SK-N-SH (cell line): ENCODE results near the gene PCDHB3. TPM values are rescaled to one million over a fixed set of nuclear protein-coding genes. Genes with fewer than 3 reads are reported as not detected.
"Not testable (repeated sequence)": the region's sequence is repeated elsewhere in the genome, so short reads cannot be mapped to it uniquely, and the experiment has no call there.

Source experiments
- CTCF ChIA-PET: fragments of 300-600, 350-600 bp; formaldehyde crosslinking; extraction: SDS; loops from one replicate; lab custom pipeline; 2021; lab: Yijun Ruan, JAX
- POLR2A ChIA-PET: fragments of 350-600 bp; sonication (Branson Sonifier 250); formaldehyde crosslinking; extraction: SDS; loops from one replicate; lab custom pipeline; 2020; ENCODE audit warnings: antibody characterized with exemption, inconsistent platforms; lab: Yijun Ruan, JAX
- DNase-seq: peaks from one replicate; pipeline ENCODE4 v3.0.0; 2012
- H2AFZ ChIP-seq: fragments of 200-600 bp; sonication (generic); 2 replicates; pipeline ENCODE4 v1.8.1; 2016; ENCODE audit warnings: antibody characterized with exemption, mild to moderate bottlenecking, low read depth
- H3F3A ChIP-seq: fragments of 200-600 bp; sonication (generic); replicated peaks from 2 replicates; pipeline ENCODE3; 2016; ENCODE audit warnings: antibody characterized with exemption, mild to moderate bottlenecking; ENCODE audit not compliant: insufficient read depth
- H3K27ac ChIP-seq, 2 experiments: fragments of 200-500 bp in 1 of 2; fragments of 200-600 bp in 1 of 2; sonication (Bioruptor generic) in 1 of 2; sonication (generic), shearing (Covaris generic) in 1 of 2; 2 replicates each; pipeline versions ENCODE4 v1.5.1 to v1.6.1; 2014 to 2016; ENCODE audit warnings: low read depth in 2 of 2, inconsistent platforms in 1 of 2, low read length in 1 of 2, mild to moderate bottlenecking in 1 of 2, mixed read lengths in 1 of 2
- H3K27me3 ChIP-seq: fragments of 200-600 bp; sonication (generic), shearing (Covaris generic); 2 replicates; pipeline ENCODE4 v1.6.1; 2016; ENCODE audit warnings: mixed run types; ENCODE audit not compliant: insufficient read depth
- H3K36me3 ChIP-seq, 2 experiments: fragments of 200-500 bp in 1 of 2; fragments of 200-600 bp in 1 of 2; sonication (Bioruptor generic) in 1 of 2; sonication (generic) in 1 of 2; replicated peaks in 1 of 2; 2 replicates each; pipeline versions ENCODE3 to v1.5.1; 2014 to 2016; ENCODE audit warnings: low read length in 1 of 2, mild to moderate bottlenecking in 1 of 2; ENCODE audit not compliant: insufficient read depth in 2 of 2, control insufficient read depth in 1 of 2
- H3K4me1 ChIP-seq, 2 experiments: fragments of 200-500 bp in 1 of 2; fragments of 200-600 bp in 1 of 2; sonication (Bioruptor generic) in 1 of 2; sonication (generic), shearing (Covaris generic) in 1 of 2; 2 replicates each; pipeline versions ENCODE4 v1.5.1 to v1.6.1; 2014 to 2016; ENCODE audit warnings: low read depth in 1 of 2, low read length in 1 of 2, mixed run types in 1 of 2; ENCODE audit not compliant: insufficient read depth in 2 of 2, control insufficient read depth in 1 of 2
- H3K4me2 ChIP-seq: fragments of 200-600 bp; sonication (generic), shearing (Covaris generic); 2 replicates; pipeline ENCODE4 v1.6.1; 2017; ENCODE audit warnings: mixed run types
- H3K4me3 ChIP-seq, 2 experiments: fragments of 200-500 bp in 1 of 2; fragments of 200-600 bp in 1 of 2; sonication (Bioruptor generic) in 1 of 2; sonication (generic), shearing (Covaris generic) in 1 of 2; 2 replicates each; pipeline versions ENCODE4 v1.5.1 to v1.8.1; 2014 to 2016; ENCODE audit warnings: low read depth in 2 of 2, inconsistent platforms in 1 of 2, low read length in 1 of 2, mild to moderate bottlenecking in 1 of 2, mixed read lengths in 1 of 2, moderate library complexity in 1 of 2
- H3K79me2 ChIP-seq: fragments of 200-600 bp; sonication (generic); 2 replicates; pipeline ENCODE4 v1.8.1; 2017; ENCODE audit warnings: mild to moderate bottlenecking; ENCODE audit not compliant: insufficient read depth
- H3K9ac ChIP-seq: fragments of 200-600 bp; sonication (generic); 2 replicates; pipeline ENCODE4 v1.6.1; 2017; ENCODE audit warnings: mixed run types
- H3K9me2 ChIP-seq: fragments of 200-600 bp; sonication (generic); 2 replicates; pipeline ENCODE4 v1.6.1; 2017; ENCODE audit warnings: mixed run types
- H3K9me3 ChIP-seq: fragments of 200-600 bp; sonication (generic); 2 replicates; pipeline ENCODE4 v1.6.1; 2017; ENCODE audit warnings: mixed run types, mild to moderate bottlenecking, moderate library complexity
- H4K20me1 ChIP-seq: fragments of 200-600 bp; sonication (generic); 2 replicates; pipeline ENCODE4 v1.6.1; 2017; ENCODE audit warnings: mild to moderate bottlenecking, mixed run types; ENCODE audit not compliant: insufficient read depth
- CHD2 ChIP-seq: fragments of 150-350 bp; IDR thresholded peaks from 2 replicates; pipeline ENCODE4 v1.6.1; 2018; ENCODE audit warnings: low read length; ENCODE audit not compliant: partially characterized antibody
- CTCF ChIP-seq: fragments of 200-600 bp; sonication (generic); IDR thresholded peaks from 2 replicates; pipeline ENCODE4 v1.6.1; 2017; ENCODE audit warnings: antibody characterized with exemption, mild to moderate bottlenecking, moderate library complexity
- ELF1 ChIP-seq: IDR thresholded peaks from 2 replicates; pipeline ENCODE4 v1.4.0; 2012
- FOXM1 ChIP-seq: IDR thresholded peaks from 2 replicates; pipeline ENCODE4 v1.4.0; 2012; ENCODE audit warnings: low read depth, mild to moderate bottlenecking
- JUND ChIP-seq: IDR thresholded peaks from 2 replicates; pipeline ENCODE4 v1.4.0; 2012
- MXI1 ChIP-seq: IDR thresholded peaks from 2 replicates; pipeline ENCODE4 v1.6.1; 2012; ENCODE audit warnings: mild to moderate bottlenecking, low read depth, low read length, improper control_type of control experiment
- PBX3 ChIP-seq: IDR thresholded peaks from 2 replicates; pipeline ENCODE4; 2012
- REST ChIP-seq: IDR thresholded peaks from 2 replicates; pipeline ENCODE4 v1.6.1; 2012; ENCODE audit warnings: mild to moderate bottlenecking, low read depth, low read length, moderate library complexity
- WGBS: methylation state at CpG from one replicate; pipeline ENCODE4 v1.1.6; 2017; ENCODE audit warnings: low lambda C conversion rate; 5-methylcytosine and 5-hydroxymethylcytosine counted together
- polyA plus RNA-seq, 3 experiments: library from polyadenylated mRNA; depleted of rRNA; stranded (reverse); fragments of >200 nt; gene quantifications; 2 replicates each; pipeline ENCODE4 v1.2.3, GENCODE V29; 2012

Gene PCDHB3
- polyA plus RNA-seq, 1 of the 3 experiments (the other 2 are of a cell fraction): 2.2 TPM

GRCh38 chr5:141121563-141121962, 21.3 kb downstream of the PCDHB3 start, which contains the start of gene PCDHB4 (continued):
- no peak for TF ChIP-seq REST

GRCh38 chr5:141121985-141122384, 21.7 kb downstream of the PCDHB3 start:
- DNase-seq: peak; percentile 57
- 39% methylated on average over 11 of the region's 12 CpGs for WGBS
- Histone ChIP-seq H3K4me1 (peaks cover 0 to 2% of the 10 kb centered on the region in 2 experiments; a peak in 1 of 4 replicates), H3F3A (no peaks in the 10 kb centered on the region), H3K4me2 (peak overlapping the region; percentile 52; the same call in 1 of the 2 replicates), H4K20me1 (no peaks in the 10 kb centered on the region), H3K27me3 (no peaks in the 10 kb centered on the region), H2AFZ (no peak overlapping the region; the same call in 1 of the 2 replicates), H3K79me2 (no peaks in the 10 kb centered on the region), H3K9me3 (no peaks in the 10 kb centered on the region; the same call in 1 of the 2 replicates), H3K9me2 (no peaks in the 10 kb centered on the region), H3K36me3 (no peaks in the 10 kb centered on the region)
- POLR2A ChIA-PET: interaction anchor here (1.0 kb wide), 1 partner anchor 28 kb away, joined by 3 read pairs; the partner anchor contains the start of gene PCDHB6
- CTCF ChIA-PET: interaction anchor here (0.5 to 3.0 kb wide), 38 partner anchors 8 to 445 kb away, joined by 3 to 15 read pairs (median 4); partner anchors contain the start of genes PCDHB14, PCDHB15, PCDHB16 and PCDHB2
- no peak for TF ChIP-seq MXI1
- no peak for TF ChIP-seq CHD2
- TF ChIP-seq CTCF: no peak
- no peak for TF ChIP-seq JUND
- no peak for TF ChIP-seq FOXM1
- TF ChIP-seq ELF1: no peak
- TF ChIP-seq PBX3: no peak
- TF ChIP-seq REST: no peak
- TF ChIP-seq, all 33 proteins: peak for 0
- no peak overlapping the region; a peak in 1 of 4 replicates for H3K27ac ChIP-seq
- no peak overlapping the region for H3K9ac ChIP-seq
- peak overlapping the region; percentile 38 to 41 for H3K4me3 ChIP-seq

GRCh38 chr5:141123396-141124135, 23.3 kb downstream of the PCDHB3 start:
- H3K27ac ChIP-seq, H2AFZ ChIP-seq, POLR2A ChIA-PET, H3K36me3 ChIP-seq, H3K27me3 ChIP-seq, H3K4me3 ChIP-seq, H3K79me2 ChIP-seq, H3F3A ChIP-seq, H4K20me1 ChIP-seq, DNase-seq, H3K9me3 ChIP-seq, H3K4me1 ChIP-seq, H3K9ac ChIP-seq, H3K4me2 ChIP-seq, H3K9me2 ChIP-seq: not testable (repeated sequence)
- CTCF ChIA-PET: interaction anchor here (0.6 to 3.0 kb wide), 3 partner anchors 70 to 440 kb away, joined by 3 to 15 read pairs (median 3); partner anchors contain the start of gene PCDHGA7
- 91% methylated on average over 34 of the region's 73 CpGs for WGBS
